NOMO-1 treated with DMSO at 0.1 percent for 48 hours (cell line): ENCODE data around the gene GAREM1.
"Not testable (repeated sequence)": the region's sequence is repeated elsewhere in the genome, so short reads cannot be mapped to it uniquely, and the experiment has no call there.

Source experiments
- DNase-seq: peaks from one replicate; lab custom pipeline; 2025; ENCODE audit not compliant: unreplicated experiment; lab: John Stamatoyannopoulos, UW

Gene GAREM1

DNA sequence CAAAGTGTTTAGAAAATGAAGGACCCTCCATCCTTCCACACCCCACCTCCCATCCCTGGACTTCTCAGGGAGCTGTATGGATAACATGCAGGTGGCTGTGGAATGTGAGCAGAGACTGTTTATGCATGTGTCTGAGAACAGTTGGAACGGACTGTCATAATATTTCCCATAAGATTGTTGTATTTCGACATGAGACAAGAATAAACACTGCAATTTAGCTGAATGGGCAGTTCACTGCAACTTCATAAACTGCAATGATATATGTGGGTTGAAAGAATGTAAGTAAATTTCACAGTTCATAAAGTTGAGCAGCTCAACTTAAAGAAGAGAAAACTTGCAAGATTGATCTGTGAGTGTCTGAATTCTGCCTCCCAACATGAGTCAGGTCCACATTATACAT lies 206.3 kb downstream of the GAREM1 start:
- no peak for DNase-seq

DNA sequence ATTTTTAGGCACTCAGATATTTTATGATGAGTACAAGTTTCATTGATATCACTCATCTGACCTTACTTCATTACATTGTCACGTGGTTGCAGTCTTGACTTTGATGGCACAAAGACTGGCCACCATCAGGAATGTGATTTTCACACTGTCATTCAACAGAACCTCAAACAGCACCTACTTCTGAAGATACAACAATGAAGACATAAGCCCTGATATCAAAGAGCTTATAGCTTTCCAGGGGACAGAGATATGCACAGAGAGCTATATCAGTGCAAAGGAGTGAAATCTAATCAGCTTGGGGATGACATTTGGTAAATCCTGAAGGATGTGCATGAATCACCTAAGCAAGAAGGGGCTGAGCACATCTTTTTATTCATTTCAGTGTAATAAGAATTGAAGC lies 208.6 kb downstream of the GAREM1 start:
- no peak for DNase-seq

DNA sequence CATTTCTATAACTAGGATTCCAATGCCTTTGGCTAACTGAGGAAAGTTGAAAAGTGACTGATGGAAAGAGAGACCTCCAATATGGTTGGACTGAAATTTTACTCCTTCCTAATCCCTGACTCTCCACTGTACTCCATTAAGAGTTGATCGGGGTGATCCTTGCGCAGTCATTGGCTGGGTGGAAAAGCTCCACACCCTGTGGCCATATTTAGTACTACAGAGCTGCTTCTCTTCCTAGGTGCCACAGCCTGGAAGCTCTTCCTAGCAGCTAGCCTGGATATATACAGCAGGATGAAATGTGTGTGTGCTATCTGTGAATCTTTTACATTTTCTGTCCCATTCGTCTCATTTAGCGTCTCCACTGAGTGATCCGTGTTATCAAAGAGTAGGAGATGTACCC lies 209.7 kb downstream of the GAREM1 start:
- no peak for DNase-seq

- DNase-seq, result no peak
Measured at GRCh38 chr18:32259553-32259952, 211.1 kb downstream of the GAREM1 start.

DNA sequence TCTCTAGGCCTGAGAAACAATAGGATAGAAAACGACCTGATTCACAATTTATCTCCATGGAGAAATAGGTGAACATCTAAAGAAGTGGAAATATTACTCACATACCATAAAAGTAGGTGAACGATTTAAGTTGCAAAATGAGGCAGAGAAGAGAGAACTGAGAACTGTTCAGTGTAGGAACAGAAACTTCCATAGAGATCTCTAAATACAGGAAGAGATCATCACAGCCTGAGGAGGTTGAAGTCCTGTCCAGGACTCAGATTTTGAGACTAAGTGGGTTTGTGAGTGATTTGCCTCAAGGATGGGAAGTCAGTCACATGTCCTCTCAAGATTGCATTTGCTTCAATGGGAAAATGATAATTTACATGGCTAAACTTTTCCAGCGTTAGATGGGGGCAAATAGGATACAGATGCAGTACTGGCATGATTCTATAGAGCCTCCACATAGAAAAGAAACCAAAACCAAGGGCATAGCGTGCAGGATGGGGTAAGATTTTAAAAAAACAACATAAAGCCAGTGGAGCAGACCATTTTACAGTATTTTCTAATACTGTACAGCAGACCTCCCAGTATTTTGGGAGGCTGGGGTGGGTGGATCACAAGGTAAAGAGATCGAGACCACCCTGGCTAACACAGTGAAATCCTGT lies 212.0 kb downstream of the GAREM1 start:
- DNase-seq, result peak; percentile 50

GRCh38 chr18:32258148-32258547 lies 212.5 kb downstream of the GAREM1 start:
- DNase-seq, result no peak

- DNase-seq, result peak; percentile 32
Measured at GRCh38 chr18:32257084-32257785, 213.4 kb downstream of the GAREM1 start.

DNA sequence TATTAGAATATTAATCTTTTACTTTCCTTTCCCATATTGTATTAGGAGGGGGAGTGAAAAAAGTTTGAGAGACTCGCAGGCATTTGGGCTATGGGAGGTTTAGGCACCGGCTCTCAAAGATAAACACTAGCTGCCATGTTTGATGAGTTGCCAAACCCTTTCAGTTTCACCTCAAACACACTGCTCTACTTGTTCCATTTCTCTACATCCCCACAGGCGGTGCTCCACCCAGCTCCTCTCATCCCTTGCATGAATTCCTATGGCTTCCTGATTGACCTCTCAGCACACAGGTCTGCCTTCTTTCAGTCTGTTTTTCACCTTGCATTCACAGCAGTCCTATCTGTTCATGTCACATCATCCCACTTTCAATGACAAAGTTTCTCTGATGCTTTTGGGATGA lies 215.1 kb downstream of the GAREM1 start:
- DNase-seq, result no peak

- DNase-seq, result no peak
Measured at GRCh38 chr18:32252141-32252860, 218.4 kb downstream of the GAREM1 start.

- DNase-seq, result no peak
Measured at GRCh38 chr18:32251466-32251865, 219.2 kb downstream of the GAREM1 start.

DNA sequence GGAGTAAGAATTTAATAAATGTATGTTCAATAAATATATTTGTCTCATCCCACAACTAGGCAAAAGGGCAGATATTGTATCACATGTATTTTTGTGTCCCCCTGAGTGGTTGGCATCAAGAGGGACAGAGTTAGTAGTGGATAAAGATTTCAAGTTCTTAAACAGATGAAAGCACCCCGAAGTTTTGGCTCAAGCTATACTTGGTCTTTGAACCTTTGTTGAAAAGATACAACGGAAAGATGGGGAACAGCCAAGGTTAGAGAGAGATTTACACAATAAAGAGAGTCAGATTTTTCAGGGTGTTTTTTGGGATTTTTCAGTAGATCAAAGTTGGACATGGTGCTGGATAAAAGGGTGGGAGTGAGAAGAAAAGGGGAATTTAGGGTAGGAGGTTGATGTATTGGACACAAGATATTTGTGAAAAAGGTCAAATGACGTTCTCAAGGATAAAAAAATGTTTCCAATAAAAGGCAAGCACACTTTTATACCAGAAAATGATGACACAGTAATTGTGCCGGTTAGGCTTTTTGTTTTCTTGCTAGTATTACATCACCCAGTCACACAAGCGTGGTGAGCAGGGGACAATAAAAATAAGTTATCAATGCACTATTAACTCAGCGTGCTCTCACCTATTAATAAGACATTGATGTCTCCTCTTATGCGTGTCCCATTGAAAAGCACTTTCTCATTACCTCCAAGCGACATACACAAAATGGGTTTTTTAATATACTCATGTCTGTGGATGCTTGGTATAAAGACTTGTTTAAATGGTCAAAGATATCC lies 221.3 kb downstream of the GAREM1 start:
- DNase-seq, result no peak

DNA sequence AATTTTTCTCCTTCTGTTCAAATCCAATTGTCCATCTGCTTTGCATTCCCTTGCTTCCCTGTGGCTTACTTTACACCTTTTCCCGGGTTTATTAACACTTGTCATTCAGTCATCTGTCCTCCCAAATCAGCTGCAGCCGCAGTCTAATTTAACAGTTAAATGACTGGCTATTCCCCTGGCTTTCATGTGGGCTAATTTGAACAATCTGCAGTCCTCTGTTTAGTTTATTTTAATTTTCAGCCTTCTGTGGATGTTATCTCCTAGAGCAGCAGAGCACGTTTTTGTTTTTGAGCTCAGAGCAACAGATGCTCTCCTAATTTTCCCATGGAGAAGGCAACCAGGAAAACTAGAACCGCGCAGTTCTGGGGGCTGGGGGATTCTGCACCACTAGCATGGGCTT lies 225.8 kb downstream of the GAREM1 start:
- DNase-seq, result no peak

DNA sequence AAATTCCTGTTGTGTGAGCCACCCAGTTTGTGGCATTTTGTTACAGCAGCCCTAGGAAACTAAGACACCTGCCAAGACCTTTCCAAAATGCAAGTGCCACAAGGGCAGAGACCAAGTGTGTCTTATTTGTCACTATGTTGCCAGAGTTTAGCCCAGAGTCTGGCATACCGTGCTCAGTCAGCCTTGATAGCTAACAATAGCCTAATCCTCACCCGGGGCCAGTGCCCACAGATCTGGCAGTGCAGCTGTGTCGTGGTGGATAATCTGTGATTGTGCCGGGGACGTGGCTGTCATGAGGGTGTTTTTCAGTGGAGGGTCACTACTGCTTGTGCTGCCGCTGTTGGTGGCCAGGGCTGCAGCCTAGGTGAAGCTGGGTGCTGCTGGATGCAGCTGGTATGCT lies 227.3 kb downstream of the GAREM1 start:
- no peak for DNase-seq

GRCh38 chr18:32242395-32242794 lies 228.3 kb downstream of the GAREM1 start:
- DNase-seq, result no peak

- DNase-seq, result no peak
Measured at GRCh38 chr18:32238635-32239268, 231.9 kb downstream of the GAREM1 start.

DNA sequence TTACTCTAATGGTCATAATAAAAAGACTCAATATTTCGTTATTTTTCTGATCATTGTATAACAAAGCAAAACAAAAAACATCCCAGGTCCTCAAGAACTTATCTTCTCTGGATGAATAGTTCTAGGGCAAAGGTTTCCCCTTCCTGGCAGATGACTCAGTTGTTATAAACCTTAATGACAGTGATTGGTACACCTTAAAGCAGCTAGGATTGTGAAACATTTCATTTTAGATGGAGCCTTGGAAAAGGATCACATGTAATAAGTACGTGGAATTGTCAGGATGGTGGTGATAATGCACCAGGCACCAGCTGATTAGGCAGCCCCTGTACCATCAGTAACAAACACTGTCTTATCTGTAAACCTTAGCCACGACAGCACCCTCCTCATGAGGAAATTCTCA lies 233.6 kb downstream of the GAREM1 start:
- DNase-seq, result no peak

DNA sequence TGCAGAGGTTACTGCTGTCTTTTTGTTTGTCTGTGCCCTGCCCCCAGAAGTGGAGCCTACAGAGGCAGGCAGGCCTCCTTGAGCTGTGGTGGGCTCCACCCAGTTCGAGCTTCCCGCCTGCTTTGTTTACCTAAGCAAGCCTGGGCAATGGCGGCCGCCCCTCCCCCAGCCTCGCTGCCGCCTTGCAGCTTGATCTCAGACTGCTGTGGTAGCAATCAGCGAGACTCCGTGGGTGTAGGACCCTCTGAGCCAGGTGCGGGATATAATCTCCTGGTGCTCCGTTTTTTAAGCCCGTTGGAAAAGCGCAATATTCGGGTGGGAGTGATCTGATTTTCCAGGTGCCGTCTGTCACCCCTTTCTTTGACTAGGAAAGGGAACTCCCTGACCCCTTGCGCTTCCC lies 237.3 kb downstream of the GAREM1 start:
- not testable (repeated sequence) for DNase-seq

DNA sequence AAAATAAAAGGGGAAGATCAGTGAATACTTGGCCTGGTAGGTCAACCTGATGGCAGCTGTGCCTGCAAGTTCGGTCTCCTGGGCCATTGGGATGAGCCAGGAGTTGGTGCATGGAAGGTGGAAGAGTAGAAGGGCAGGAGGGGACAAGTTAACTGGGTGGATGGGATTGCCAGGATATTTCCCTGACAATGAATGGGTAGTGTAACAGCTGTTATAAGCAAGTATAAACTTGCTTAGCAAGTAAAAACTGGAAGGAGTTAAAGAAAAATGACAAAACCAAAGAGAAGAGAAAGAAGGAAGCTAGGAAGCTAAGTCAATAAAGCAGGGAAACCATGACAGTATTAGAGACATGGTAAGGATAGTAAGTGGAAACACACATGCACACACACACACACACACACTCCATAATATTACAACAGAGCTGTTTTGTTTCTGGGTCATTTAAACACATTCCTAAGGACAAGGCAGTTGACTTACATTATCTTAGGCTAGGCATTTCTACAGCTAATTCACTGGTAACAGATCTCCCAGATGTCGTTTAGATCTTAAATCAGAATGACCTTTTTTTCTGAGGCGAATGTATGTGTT lies 251.2 kb downstream of the GAREM1 start:
- DNase-seq, result no peak

DNA sequence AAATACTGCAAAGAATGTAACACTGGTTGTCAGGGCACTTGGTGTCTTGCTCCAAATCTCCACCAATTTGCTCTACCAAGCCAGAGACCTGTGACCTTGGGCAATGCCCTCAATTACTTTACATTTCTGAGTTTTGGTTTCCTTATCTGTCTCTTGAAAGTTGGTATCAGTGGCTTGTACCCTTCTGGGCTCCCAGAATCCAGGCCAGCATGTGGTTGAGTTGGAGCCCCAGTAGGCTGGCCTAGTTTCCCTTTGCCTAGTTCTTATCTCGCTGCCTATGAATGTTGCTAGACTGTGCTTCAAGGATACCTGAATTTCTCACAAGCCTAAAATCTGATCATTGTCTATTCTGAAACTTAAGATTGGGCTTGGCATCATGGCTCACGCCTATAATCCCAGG lies 254.3 kb downstream of the GAREM1 start:
- no peak for DNase-seq

DNA sequence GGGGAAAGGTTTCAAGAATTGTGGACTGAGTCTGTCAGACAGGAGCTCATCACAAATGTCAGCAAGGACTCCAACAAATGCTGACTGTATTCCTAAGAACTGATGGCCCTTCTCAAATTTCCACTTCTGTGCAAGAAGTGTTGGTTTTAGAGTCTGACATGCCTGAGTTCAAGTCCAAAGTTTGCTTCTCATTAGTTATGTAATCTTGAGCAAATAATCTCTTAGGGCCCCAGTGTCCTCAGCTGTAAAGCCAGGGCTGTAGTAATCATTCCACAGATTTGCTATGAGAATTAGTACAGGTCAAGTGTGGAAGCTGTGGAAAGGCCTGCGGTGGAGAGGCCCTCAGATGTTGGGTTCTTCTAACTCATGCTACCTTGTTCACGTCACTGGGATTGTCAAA lies 257.0 kb downstream of the GAREM1 start:
- no peak for DNase-seq
